GM23338 (cell line): ENCODE results near the gene YIPF6.

ENCODE experiments used
- CREB1 ChIP-seq: fragments of 250-450 bp; sonication (Bioruptor Pico); IDR thresholded peaks from 2 replicates; pipeline ENCODE4 v1.5.0; 2020; ENCODE audit warnings: low read depth, mild to moderate bottlenecking, moderate library complexity
- EZH2 ChIP-seq: fragments of 200-600 bp; sonication (generic); IDR thresholded peaks from one replicate; pipeline ENCODE4 v1.8.0; 2017; ENCODE audit warnings: antibody characterized with exemption, mild to moderate bottlenecking, low read depth; ENCODE audit not compliant: unreplicated experiment
- EZH2phosphoT487 ChIP-seq: fragments of 200-600 bp; sonication (generic); IDR thresholded peaks from one replicate; pipeline ENCODE4 v1.8.1; 2018; ENCODE audit warnings: antibody characterized with exemption; ENCODE audit not compliant: unreplicated experiment
- JUNB ChIP-seq: IDR thresholded peaks from one replicate; pipeline ENCODE4 v1.6.1; 2016; ENCODE audit warnings: antibody characterized with exemption; ENCODE audit not compliant: unreplicated experiment
- NANOG ChIP-seq: IDR thresholded peaks from 2 replicates; pipeline ENCODE4 v1.6.1; 2016; ENCODE audit warnings: antibody characterized with exemption, borderline replicate concordance
- POLR2AphosphoS5 ChIP-seq: IDR thresholded peaks from 2 replicates; pipeline ENCODE4 v1.6.1; 2016; ENCODE audit warnings: antibody characterized with exemption, low read depth
- STAT1 ChIP-seq: IDR thresholded peaks from one replicate; pipeline ENCODE4 v1.6.1; 2016; ENCODE audit warnings: antibody characterized with exemption; ENCODE audit not compliant: unreplicated experiment
- ZNF114 ChIP-seq: fragments of 250-450 bp; sonication (Bioruptor Pico); IDR thresholded peaks from 2 replicates; pipeline ENCODE4 v1.5.0; 2020; ENCODE audit warnings: mild to moderate bottlenecking, moderate library complexity
- ZNF331 ChIP-seq: fragments of 250-450 bp; sonication (Bioruptor Pico); IDR thresholded peaks from 2 replicates; pipeline ENCODE4 v1.5.0; 2020; ENCODE audit warnings: low read depth, mild to moderate bottlenecking, moderate library complexity
- TF ChIP-seq, protein P1 (sequence below), 2 experiments: fragments of 200-600 bp in 1 of 2; sonication (generic) in 1 of 2; conservative IDR thresholded peaks; 2 replicates each; pipeline versions ENCODE4 v1.5.1 to v1.6.1; 2016 to 2017; ENCODE audit warnings: antibody characterized with exemption in 2 of 2, low read depth in 2 of 2, mild to moderate bottlenecking in 2 of 2, moderate library complexity in 1 of 2
- TF ChIP-seq, protein P2 (sequence below): IDR thresholded peaks from 2 replicates; pipeline ENCODE4 v1.6.1; 2016; ENCODE audit warnings: antibody characterized with exemption
- TF ChIP-seq, protein P3 (sequence below): IDR thresholded peaks from one replicate; pipeline ENCODE4 v1.6.1; 2018; ENCODE audit warnings: antibody characterized with exemption; ENCODE audit not compliant: unreplicated experiment
- TF ChIP-seq, protein P4 (sequence below): fragments of 250-450 bp; sonication (Bioruptor Pico); IDR thresholded peaks from 2 replicates; pipeline ENCODE4 v1.5.0; 2020; ENCODE audit warnings: mild to moderate bottlenecking, moderate library complexity

DNA sequence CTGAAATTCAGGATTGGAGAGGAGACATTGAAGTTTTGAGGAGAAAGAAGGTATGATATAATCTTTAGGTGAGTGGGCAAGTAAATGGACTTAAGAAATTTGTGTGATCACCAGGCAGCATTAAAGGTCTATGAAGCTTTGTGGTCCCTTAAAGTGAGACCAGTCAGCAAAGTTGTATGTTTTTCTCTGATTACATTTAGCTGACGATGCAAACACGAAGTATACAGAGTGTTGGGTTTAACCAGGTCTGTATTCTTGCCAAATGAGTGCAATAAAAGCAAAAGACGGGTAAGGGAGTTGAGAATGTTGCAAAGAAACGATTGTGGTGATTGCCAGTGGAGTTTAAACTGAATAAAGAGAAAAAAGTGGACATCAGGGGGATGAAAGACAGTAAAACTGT is 11.6 kb upstream of the YIPF6 start:
- no peak for TF ChIP-seq EZH2
- TF ChIP-seq, protein P1, sequence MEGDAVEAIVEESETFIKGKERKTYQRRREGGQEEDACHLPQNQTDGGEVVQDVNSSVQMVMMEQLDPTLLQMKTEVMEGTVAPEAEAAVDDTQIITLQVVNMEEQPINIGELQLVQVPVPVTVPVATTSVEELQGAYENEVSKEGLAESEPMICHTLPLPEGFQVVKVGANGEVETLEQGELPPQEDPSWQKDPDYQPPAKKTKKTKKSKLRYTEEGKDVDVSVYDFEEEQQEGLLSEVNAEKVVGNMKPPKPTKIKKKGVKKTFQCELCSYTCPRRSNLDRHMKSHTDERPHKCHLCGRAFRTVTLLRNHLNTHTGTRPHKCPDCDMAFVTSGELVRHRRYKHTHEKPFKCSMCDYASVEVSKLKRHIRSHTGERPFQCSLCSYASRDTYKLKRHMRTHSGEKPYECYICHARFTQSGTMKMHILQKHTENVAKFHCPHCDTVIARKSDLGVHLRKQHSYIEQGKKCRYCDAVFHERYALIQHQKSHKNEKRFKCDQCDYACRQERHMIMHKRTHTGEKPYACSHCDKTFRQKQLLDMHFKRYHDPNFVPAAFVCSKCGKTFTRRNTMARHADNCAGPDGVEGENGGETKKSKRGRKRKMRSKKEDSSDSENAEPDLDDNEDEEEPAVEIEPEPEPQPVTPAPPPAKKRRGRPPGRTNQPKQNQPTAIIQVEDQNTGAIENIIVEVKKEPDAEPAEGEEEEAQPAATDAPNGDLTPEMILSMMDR (conservative IDR thresholded peaks at IDR 0.05; ENCODE audit: low read depth in 2 of 2), result no peak
- TF ChIP-seq EZH2phosphoT487, result no peak
- no peak for TF ChIP-seq POLR2AphosphoS5
- TF ChIP-seq, protein P2, sequence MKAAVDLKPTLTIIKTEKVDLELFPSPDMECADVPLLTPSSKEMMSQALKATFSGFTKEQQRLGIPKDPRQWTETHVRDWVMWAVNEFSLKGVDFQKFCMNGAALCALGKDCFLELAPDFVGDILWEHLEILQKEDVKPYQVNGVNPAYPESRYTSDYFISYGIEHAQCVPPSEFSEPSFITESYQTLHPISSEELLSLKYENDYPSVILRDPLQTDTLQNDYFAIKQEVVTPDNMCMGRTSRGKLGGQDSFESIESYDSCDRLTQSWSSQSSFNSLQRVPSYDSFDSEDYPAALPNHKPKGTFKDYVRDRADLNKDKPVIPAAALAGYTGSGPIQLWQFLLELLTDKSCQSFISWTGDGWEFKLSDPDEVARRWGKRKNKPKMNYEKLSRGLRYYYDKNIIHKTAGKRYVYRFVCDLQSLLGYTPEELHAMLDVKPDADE, result no peak
- TF ChIP-seq, protein P3, sequence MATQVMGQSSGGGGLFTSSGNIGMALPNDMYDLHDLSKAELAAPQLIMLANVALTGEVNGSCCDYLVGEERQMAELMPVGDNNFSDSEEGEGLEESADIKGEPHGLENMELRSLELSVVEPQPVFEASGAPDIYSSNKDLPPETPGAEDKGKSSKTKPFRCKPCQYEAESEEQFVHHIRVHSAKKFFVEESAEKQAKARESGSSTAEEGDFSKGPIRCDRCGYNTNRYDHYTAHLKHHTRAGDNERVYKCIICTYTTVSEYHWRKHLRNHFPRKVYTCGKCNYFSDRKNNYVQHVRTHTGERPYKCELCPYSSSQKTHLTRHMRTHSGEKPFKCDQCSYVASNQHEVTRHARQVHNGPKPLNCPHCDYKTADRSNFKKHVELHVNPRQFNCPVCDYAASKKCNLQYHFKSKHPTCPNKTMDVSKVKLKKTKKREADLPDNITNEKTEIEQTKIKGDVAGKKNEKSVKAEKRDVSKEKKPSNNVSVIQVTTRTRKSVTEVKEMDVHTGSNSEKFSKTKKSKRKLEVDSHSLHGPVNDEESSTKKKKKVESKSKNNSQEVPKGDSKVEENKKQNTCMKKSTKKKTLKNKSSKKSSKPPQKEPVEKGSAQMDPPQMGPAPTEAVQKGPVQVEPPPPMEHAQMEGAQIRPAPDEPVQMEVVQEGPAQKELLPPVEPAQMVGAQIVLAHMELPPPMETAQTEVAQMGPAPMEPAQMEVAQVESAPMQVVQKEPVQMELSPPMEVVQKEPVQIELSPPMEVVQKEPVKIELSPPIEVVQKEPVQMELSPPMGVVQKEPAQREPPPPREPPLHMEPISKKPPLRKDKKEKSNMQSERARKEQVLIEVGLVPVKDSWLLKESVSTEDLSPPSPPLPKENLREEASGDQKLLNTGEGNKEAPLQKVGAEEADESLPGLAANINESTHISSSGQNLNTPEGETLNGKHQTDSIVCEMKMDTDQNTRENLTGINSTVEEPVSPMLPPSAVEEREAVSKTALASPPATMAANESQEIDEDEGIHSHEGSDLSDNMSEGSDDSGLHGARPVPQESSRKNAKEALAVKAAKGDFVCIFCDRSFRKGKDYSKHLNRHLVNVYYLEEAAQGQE, result no peak
- no peak for TF ChIP-seq CREB1 (CRISPR knock-in tag)
- TF ChIP-seq JUNB, result no peak
- no peak for TF ChIP-seq ZNF114 (CRISPR knock-in tag)
- no peak for TF ChIP-seq STAT1
- TF ChIP-seq NANOG, result no peak
- TF ChIP-seq, protein P4, sequence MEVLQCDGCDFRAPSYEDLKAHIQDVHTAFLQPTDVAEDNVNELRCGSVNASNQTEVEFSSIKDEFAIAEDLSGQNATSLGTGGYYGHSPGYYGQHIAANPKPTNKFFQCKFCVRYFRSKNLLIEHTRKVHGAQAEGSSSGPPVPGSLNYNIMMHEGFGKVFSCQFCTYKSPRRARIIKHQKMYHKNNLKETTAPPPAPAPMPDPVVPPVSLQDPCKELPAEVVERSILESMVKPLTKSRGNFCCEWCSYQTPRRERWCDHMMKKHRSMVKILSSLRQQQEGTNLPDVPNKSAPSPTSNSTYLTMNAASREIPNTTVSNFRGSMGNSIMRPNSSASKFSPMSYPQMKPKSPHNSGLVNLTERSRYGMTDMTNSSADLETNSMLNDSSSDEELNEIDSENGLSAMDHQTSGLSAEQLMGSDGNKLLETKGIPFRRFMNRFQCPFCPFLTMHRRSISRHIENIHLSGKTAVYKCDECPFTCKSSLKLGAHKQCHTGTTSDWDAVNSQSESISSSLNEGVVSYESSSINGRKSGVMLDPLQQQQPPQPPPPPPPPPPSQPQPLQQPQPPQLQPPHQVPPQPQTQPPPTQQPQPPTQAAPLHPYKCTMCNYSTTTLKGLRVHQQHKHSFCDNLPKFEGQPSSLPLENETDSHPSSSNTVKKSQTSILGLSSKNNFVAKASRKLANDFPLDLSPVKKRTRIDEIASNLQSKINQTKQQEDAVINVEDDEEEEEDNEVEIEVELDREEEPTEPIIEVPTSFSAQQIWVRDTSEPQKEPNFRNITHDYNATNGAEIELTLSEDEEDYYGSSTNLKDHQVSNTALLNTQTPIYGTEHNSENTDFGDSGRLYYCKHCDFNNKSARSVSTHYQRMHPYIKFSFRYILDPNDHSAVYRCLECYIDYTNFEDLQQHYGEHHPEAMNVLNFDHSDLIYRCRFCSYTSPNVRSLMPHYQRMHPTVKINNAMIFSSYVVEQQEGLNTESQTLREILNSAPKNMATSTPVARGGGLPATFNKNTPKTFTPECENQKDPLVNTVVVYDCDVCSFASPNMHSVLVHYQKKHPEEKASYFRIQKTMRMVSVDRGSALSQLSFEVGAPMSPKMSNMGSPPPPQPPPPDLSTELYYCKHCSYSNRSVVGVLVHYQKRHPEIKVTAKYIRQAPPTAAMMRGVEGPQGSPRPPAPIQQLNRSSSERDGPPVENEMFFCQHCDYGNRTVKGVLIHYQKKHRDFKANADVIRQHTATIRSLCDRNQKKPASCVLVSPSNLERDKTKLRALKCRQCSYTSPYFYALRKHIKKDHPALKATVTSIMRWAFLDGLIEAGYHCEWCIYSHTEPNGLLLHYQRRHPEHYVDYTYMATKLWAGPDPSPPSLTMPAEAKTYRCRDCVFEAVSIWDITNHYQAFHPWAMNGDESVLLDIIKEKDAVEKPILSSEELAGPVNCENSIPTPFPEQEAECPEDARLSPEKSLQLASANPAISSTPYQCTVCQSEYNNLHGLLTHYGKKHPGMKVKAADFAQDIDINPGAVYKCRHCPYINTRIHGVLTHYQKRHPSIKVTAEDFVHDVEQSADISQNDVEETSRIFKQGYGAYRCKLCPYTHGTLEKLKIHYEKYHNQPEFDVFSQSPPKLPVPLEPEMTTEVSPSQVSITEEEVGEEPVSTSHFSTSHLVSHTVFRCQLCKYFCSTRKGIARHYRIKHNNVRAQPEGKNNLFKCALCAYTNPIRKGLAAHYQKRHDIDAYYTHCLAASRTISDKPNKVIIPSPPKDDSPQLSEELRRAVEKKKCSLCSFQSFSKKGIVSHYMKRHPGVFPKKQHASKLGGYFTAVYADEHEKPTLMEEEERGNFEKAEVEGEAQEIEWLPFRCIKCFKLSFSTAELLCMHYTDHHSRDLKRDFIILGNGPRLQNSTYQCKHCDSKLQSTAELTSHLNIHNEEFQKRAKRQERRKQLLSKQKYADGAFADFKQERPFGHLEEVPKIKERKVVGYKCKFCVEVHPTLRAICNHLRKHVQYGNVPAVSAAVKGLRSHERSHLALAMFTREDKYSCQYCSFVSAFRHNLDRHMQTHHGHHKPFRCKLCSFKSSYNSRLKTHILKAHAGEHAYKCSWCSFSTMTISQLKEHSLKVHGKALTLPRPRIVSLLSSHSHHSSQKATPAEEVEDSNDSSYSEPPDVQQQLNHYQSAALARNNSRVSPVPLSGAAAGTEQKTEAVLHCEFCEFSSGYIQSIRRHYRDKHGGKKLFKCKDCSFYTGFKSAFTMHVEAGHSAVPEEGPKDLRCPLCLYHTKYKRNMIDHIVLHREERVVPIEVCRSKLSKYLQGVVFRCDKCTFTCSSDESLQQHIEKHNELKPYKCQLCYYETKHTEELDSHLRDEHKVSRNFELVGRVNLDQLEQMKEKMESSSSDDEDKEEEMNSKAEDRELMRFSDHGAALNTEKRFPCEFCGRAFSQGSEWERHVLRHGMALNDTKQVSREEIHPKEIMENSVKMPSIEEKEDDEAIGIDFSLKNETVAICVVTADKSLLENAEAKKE (CRISPR knock-in tag), result no peak
- no peak for TF ChIP-seq ZNF331 (CRISPR knock-in tag)
